Left ventricle myocardium inferior (tissue), 1 donor: ENCODE data around the gene ZCCHC18. TPM values are rescaled to one million over a fixed set of nuclear protein-coding genes. Genes with fewer than 3 reads are reported as not detected.
"Not testable (repeated sequence)": the region's sequence is repeated elsewhere in the genome, so short reads cannot be mapped to it uniquely, and the experiment has no call there.

Experiments used
- DNase-seq: peaks from one replicate; pipeline ENCODE4 v3.0.0-alpha.2; 2020
- H3K27ac ChIP-seq: fragments of 200-600 bp; replicated peaks from 2 replicates; pipeline ENCODE4 v1.8.0; 2021
- H3K27me3 ChIP-seq: fragments of 200-600 bp; 2 replicates; pipeline ENCODE4 v1.8.0; 2021; ENCODE audit warnings: low read depth
- H3K36me3 ChIP-seq: fragments of 200-600 bp; 2 replicates; pipeline ENCODE4 v1.8.0; 2021
- H3K4me1 ChIP-seq: fragments of 200-600 bp; 2 replicates; pipeline ENCODE4 v1.8.0; 2021
- H3K4me3 ChIP-seq: fragments of 200-600 bp; 2 replicates; pipeline ENCODE4 v1.8.0; 2021; ENCODE audit warnings: mild to moderate bottlenecking, moderate library complexity
- H3K9me3 ChIP-seq: fragments of 200-600 bp; replicated peaks from 2 replicates; pipeline ENCODE4 v1.8.0; 2021
- CTCF ChIP-seq: fragments of 200-600 bp; IDR thresholded peaks from 2 replicates; pipeline ENCODE4 v1.8.0; 2021; ENCODE audit warnings: antibody characterized with exemption, mild to moderate bottlenecking, borderline replicate concordance
- intact Hi-C: fragments of 100-400 bp; cut with micrococcal nuclease; formaldehyde crosslinking; loops from one replicate; pipeline ENCODE4 v1.11.0; 2022
- long read RNA-seq: library from polyadenylated mRNA; unstranded; transcript quantifications from one replicate; pipeline ENCODE4 v2.0.0, GENCODE V29; 2021
- total RNA-seq: library from RNA; stranded (reverse); fragmentation: NEBNext Ultra II Directional; extraction: Animal tissue kit (Norgen Biotek cat#: 25700); gene quantifications from one replicate; pipeline ENCODE4 v1.2.1, GENCODE V29; 2021
- donor health status: DM: no; HTN: yes; CAD: no; lungs with severe emphysema.

ZCCHC18 gene
- total RNA-seq, result 0.99 TPM
- long read RNA-seq, partial matches to known transcripts, result 0 of 1 reads
- long read RNA-seq, other reads (novel, unspliced or antisense), result 0 of 1 reads

GRCh38 chrX:104112326-104112951, at the start of gene ZCCHC18:
TSS of gene ZCCHC18 (plus strand) at chrX:104112523. CDS start at chrX:104114112, 1,589 bp downstream.
- no peaks in the 10 kb centered on the region for H3K27me3 ChIP-seq
- intact Hi-C loops, result no loop called here
- no peaks in the 10 kb centered on the region for H3K9me3 ChIP-seq
- peak; percentile 38 for DNase-seq
- H3K4me3 ChIP-seq, result peak within 1 kb of the TSS; percentile 73
- TF ChIP-seq CTCF, result no peak
- peak within 1 kb of the TSS; percentile 75 for H3K27ac ChIP-seq
- H3K36me3 ChIP-seq, result no peaks in the 10 kb centered on the region
- H3K4me1 ChIP-seq, result peaks cover 7% of the 10 kb centered on the region

DNA sequence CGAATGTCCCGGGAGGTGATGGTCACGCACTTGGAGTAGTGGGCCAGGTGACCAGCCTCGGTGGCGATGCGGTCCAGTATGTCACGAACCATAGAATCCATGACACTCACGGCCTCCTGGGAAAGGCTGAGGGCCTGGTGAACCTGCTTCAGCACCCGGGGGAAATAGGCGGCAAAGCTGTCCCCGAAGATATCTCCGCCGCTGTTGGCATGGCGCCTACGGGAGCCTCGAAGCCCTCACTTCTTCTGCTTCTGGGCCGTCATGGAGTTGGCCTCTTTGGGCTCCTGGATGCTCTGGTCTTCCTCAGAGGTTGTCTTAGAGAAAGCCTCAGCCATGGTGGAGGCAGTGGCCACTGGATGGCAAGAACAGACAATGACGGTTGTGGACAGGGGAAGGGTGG, 49.7 kb upstream of the ZCCHC18 start:
- intact Hi-C loops, H3K36me3 ChIP-seq, H3K4me3 ChIP-seq, H3K27me3 ChIP-seq, H3K27ac ChIP-seq, DNase-seq, H3K9me3 ChIP-seq, H3K4me1 ChIP-seq: not testable (repeated sequence)

- H3K9me3 ChIP-seq, DNase-seq, H3K36me3 ChIP-seq, H3K4me1 ChIP-seq, H3K27ac ChIP-seq, H3K4me3 ChIP-seq, H3K27me3 ChIP-seq, intact Hi-C loops: not testable (repeated sequence)
These were observed 36.4 kb upstream of the ZCCHC18 start, which contains the start of gene TMSB15C for GRCh38 chrX:104075778-104076445. TSS of gene TMSB15C (minus strand) at chrX:104076236.

- DNase-seq, H3K27ac ChIP-seq, H3K36me3 ChIP-seq, H3K4me3 ChIP-seq, intact Hi-C loops, H3K4me1 ChIP-seq, H3K9me3 ChIP-seq, H3K27me3 ChIP-seq: not testable (repeated sequence)
These were observed 34.5 kb upstream of the ZCCHC18 start for GRCh38 chrX:104077854-104078253.

GRCh38 chrX:104084063-104084462, 28.3 kb upstream of the ZCCHC18 start:
- H3K36me3 ChIP-seq, result no peaks in the 10 kb centered on the region
- no peak overlapping the region for H3K27ac ChIP-seq
- H3K4me1 ChIP-seq, result no peaks in the 10 kb centered on the region
- no peaks in the 10 kb centered on the region for H3K9me3 ChIP-seq
- intact Hi-C loops, result no loop called here
- DNase-seq, result no peak
- TF ChIP-seq CTCF, result no peak
- no peak overlapping the region for H3K4me3 ChIP-seq
- no peaks in the 10 kb centered on the region for H3K27me3 ChIP-seq

- H3K4me3 ChIP-seq, result no peak overlapping the region
- intact Hi-C loops, result no loop called here
- H3K27me3 ChIP-seq, result no peaks in the 10 kb centered on the region
- H3K27ac ChIP-seq, result no peak overlapping the region
- no peaks in the 10 kb centered on the region for H3K36me3 ChIP-seq
- no peak for TF ChIP-seq CTCF
- no peaks in the 10 kb centered on the region for H3K4me1 ChIP-seq
- no peaks in the 10 kb centered on the region for H3K9me3 ChIP-seq
- DNase-seq, result no peak
These were observed 27.6 kb upstream of the ZCCHC18 start for GRCh38 chrX:104084534-104085277.
